IMR-90 (cell line): Measurements from ENCODE around the gene CSTF2T. TPM values are rescaled to one million over a fixed set of nuclear protein-coding genes. Genes with fewer than 3 reads are reported as not detected.
A peak's percentile ranks its signal among the peaks of the same experiment; 100 is the strongest.

Experiments
- BHLHE40 ChIP-seq: fragments of 150-350 bp; IDR thresholded peaks from 2 replicates; pipeline ENCODE4 v1.6.1; 2016; ENCODE audit warnings: mild to moderate bottlenecking, low read depth, low read length
- CEBPB ChIP-seq: IDR thresholded peaks from 2 replicates; pipeline ENCODE4 v1.6.1; 2012; ENCODE audit warnings: low read depth, low read length, improper control_type of control experiment
- FOS ChIP-seq: fragments of 150-350 bp; IDR thresholded peaks from 2 replicates; pipeline ENCODE4 v1.6.1; 2016; ENCODE audit warnings: low read depth, low read length
- MAFK ChIP-seq: IDR thresholded peaks from 2 replicates; pipeline ENCODE4 v1.6.1; 2012; ENCODE audit warnings: low read depth, low read length, improper control_type of control experiment
- MXI1 ChIP-seq: IDR thresholded peaks from 2 replicates; pipeline ENCODE4 v1.6.1; 2012; ENCODE audit warnings: low read depth, mild to moderate bottlenecking, low read length, moderate library complexity, borderline replicate concordance
- POLR2A ChIP-seq: IDR thresholded peaks from 2 replicates; pipeline ENCODE4 v1.6.1; 2012; ENCODE audit warnings: mild to moderate bottlenecking, low read depth, low read length
- RAD21 ChIP-seq: IDR thresholded peaks from 2 replicates; pipeline ENCODE4 v1.6.1; 2012; ENCODE audit warnings: low read length, improper control_type of control experiment
- polyA plus RNA-seq, 3 experiments: library from polyadenylated mRNA; depleted of rRNA; stranded (reverse); fragments of >200 nt; gene quantifications; 2 replicates each; pipeline ENCODE4 v1.2.3, GENCODE V29; 2012; ENCODE audit warnings: low replicate concordance in 1 of 3
- total RNA-seq: library from RNA; depleted of rRNA; stranded (reverse); fragments of >200 nt; gene quantifications from 2 replicates; pipeline ENCODE4 v1.2.3, GENCODE V29; 2012
- TF ChIP-seq, protein P1 (sequence below): fragments of 150-350 bp; IDR thresholded peaks from 2 replicates; pipeline ENCODE4 v1.6.1; 2017; ENCODE audit warnings: mild to moderate bottlenecking, antibody characterized with exemption, low read length, low read depth

CSTF2T gene
- total and polyA plus RNA-seq, 2 of the 4 experiments (the other 2 are of a cell fraction) = 7.2 to 18.6 TPM

DNA sequence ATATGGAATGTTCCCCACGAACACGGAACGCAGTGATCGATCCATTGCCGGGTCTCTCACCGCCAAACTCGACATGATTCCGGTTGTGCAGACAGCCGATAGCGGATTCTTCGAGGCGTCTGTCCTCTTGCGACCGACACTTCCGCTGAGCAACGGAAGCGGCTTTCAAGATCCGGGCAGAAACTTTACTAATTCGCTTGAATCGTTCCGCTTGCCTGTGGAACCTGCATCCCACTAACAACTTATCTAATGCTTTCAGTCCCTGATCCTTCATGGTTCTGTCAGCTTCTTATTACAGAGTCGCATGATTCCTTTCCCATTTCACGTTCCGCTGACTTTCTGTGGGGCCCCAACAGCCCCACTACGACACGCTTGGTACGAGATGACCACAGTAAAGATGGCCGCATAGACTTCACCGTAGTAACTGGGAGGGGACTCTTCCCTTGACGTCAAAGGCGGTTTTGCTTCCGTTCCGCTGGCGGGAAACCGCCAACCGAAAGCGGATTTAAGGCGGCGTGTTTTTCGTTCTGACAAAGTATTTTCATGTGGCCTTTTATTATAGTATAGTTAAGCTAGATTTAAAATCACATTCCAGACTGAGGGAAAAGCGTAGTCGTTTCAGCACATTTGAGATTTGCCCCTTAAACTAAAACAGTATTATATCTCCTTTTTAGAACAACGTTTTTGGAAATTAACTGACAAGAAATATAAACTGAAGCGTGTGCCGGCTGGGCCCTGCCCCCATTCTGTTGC lies at the start of gene CSTF2T (continued):
- TF ChIP-seq MXI1 (peak; percentile 88), BHLHE40 (no peak), POLR2A (peak; percentile 68; the same call in 1 of the 2 replicates), CEBPB (no peak), FOS (no peak), MAFK (no peak), RAD21 (no peak; the same call in 1 of the 2 replicates)
- TF ChIP-seq, protein P1, sequence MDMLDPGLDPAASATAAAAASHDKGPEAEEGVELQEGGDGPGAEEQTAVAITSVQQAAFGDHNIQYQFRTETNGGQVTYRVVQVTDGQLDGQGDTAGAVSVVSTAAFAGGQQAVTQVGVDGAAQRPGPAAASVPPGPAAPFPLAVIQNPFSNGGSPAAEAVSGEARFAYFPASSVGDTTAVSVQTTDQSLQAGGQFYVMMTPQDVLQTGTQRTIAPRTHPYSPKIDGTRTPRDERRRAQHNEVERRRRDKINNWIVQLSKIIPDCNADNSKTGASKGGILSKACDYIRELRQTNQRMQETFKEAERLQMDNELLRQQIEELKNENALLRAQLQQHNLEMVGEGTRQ = no peak; the same call in 1 of the 2 replicates
